ENCODE data around the gene KLB. TPM values are rescaled to one million over a fixed set of nuclear protein-coding genes. Genes with fewer than 3 reads are reported as not detected.

Gene KLB
- total and polyA plus RNA-seq, 2 of the 4 experiments (the other 2 are of a cell fraction) = not detected

GRCh38 chr4:39486221-39486804 lies 79.6 kb downstream of the KLB start:
- H3K18ac ChIP-seq (ENCODE audit: low read depth, low read length) = no peak overlapping the region
- no peaks in the 10 kb centered on the region for H3K27me3 ChIP-seq (ENCODE audit: control insufficient read depth, insufficient read depth, low read length)
- H3K9ac ChIP-seq (ENCODE audit: low read depth, low read length) = no peak overlapping the region
- H3K9me3 ChIP-seq (ENCODE audit: control insufficient read depth, insufficient read depth, low read length) = peaks cover 11% of the 10 kb centered on the region
- H2BK15ac ChIP-seq (ENCODE audit: low read depth, low read length) = no peak overlapping the region
- no peak overlapping the region for H2AK9ac ChIP-seq (replicated peaks; ENCODE audit: low read depth, low read length, poor library complexity)
- H2BK120ac ChIP-seq (ENCODE audit: low read depth, low read length) = no peak overlapping the region
- H3K23ac ChIP-seq (ENCODE audit: low read depth, low read length) = no peak overlapping the region
- no TSS peak for BruUV-seq (replicated peaks)
- dilution Hi-C loops (cut with HindIII; ENCODE audit: low sequenced_read_pairs, unreplicated experiment) (no loop called here), in situ Hi-C loops (cut with MboI; ENCODE audit: low sequenced_read_pairs) (no loop called here), intact Hi-C loops (cut with micrococcal nuclease) (no loop called here)
- H3K4me1 ChIP-seq (ENCODE audit: control insufficient read depth, insufficient read depth, low read length) = no peaks in the 10 kb centered on the region
- H2AFZ ChIP-seq (replicated peaks; ENCODE audit: low read length, poor library complexity) = no peak overlapping the region
- H2BK20ac ChIP-seq (ENCODE audit: low read depth, low read length) = no peak overlapping the region
- H3K79me1 ChIP-seq (ENCODE audit: low read depth in 1 of 2, low read length in 2 of 2) = no peaks in the 10 kb centered on the region
- no peak overlapping the region for H2AK5ac ChIP-seq (ENCODE audit: low read depth, low read length)
- H3K9me1 ChIP-seq (ENCODE audit: insufficient read depth, low read length) = no peaks in the 10 kb centered on the region
- ChIA-PET CTCF (no interaction called here), POLR2A (ENCODE audit: unreplicated experiment) (no interaction called here)
- no peaks in the 10 kb centered on the region for H4K20me1 ChIP-seq (ENCODE audit: insufficient read depth, low read length)
- H4K91ac ChIP-seq (ENCODE audit: insufficient read depth, low read depth, low read length) = no peak overlapping the region
- no peak overlapping the region for H3K4me3 ChIP-seq (ENCODE audit: insufficient read depth, low read depth, low read length)
- ATAC-seq (ENCODE audit: low read depth) (no peak), DNase-seq (no peak)
- no peak overlapping the region for H3K4ac ChIP-seq (ENCODE audit: low read depth, low read length)
- WGBS, 2 experiments (ENCODE audit: extremely low coverage in 2 of 2, insufficient read length in 1 of 2) = 84% methylated on average over 6 of the region's 10 CpGs; no CpG with 5 or more reads in 1 of the 2 experiments
- H3K36me3 ChIP-seq (ENCODE audit: control insufficient read depth, insufficient read depth, low read length) = no peaks in the 10 kb centered on the region
- TF ChIP-seq NFE2L2 (IDR thresholded peaks at IDR 0.05; ENCODE audit: low read depth, low read length) = no peak
- TF ChIP-seq RFX5 (IDR thresholded peaks at IDR 0.05; ENCODE audit: low read depth, low read length) = no peak
- no peak for TF ChIP-seq CHD1 (IDR thresholded peaks at IDR 0.05; ENCODE audit: low read depth, low read length)
- no peak for TF ChIP-seq RAD21 (IDR thresholded peaks at IDR 0.05; ENCODE audit: low read length)
- no peak for TF ChIP-seq SMC3 (IDR thresholded peaks at IDR 0.05; ENCODE audit: low read depth, low read length)
- TF ChIP-seq ELK1 (IDR thresholded peaks at IDR 0.05; ENCODE audit: borderline replicate concordance, low read depth, low read length) = no peak
- no peak for TF ChIP-seq MXI1 (IDR thresholded peaks at IDR 0.05; ENCODE audit: borderline replicate concordance, low read depth, low read length)
- no peak for TF ChIP-seq USF2 (IDR thresholded peaks at IDR 0.05; ENCODE audit: low read depth, low read length)
- TF ChIP-seq POLR2A (IDR thresholded peaks at IDR 0.05; ENCODE audit: low read depth, low read length) = no peak
- no peak for TF ChIP-seq CTCF (conservative IDR thresholded peaks at IDR 0.05; ENCODE audit: low read depth, low read length)
- TF ChIP-seq BHLHE40 (IDR thresholded peaks at IDR 0.05; ENCODE audit: low read depth, low read length) = no peak
- no peak for TF ChIP-seq MAZ (IDR thresholded peaks at IDR 0.05; ENCODE audit: borderline replicate concordance, low read depth, low read length)
- TF ChIP-seq RCOR1 (IDR thresholded peaks at IDR 0.05; ENCODE audit: insufficient replicate concordance, low read length) = no peak
- no peak for TF ChIP-seq MAFK (IDR thresholded peaks at IDR 0.05; ENCODE audit: low read depth, low read length)
- no peak for TF ChIP-seq FOS (IDR thresholded peaks at IDR 0.05; ENCODE audit: low read depth, low read length)
- TF ChIP-seq CEBPB (IDR thresholded peaks at IDR 0.05; ENCODE audit: low read depth, low read length) = no peak
- H3K14ac ChIP-seq (replicated peaks; ENCODE audit: low read depth, low read length) = no peak overlapping the region
- H3K27ac ChIP-seq (ENCODE audit: insufficient read depth, low read length) = no peak overlapping the region
- no peak overlapping the region for H4K5ac ChIP-seq (ENCODE audit: low read depth, low read length)
- H2BK5ac ChIP-seq (ENCODE audit: low read depth, low read length, poor library complexity, severe bottlenecking) = no peak overlapping the region
- no peak overlapping the region for H4K8ac ChIP-seq (ENCODE audit: low read depth in 2 of 2, low read length in 2 of 2)
- no peak overlapping the region for H3K56ac ChIP-seq (ENCODE audit: extremely low read depth, insufficient read depth, low read length)
- H3K4me2 ChIP-seq (ENCODE audit: low read depth, low read length) = no peak overlapping the region
